GM12865 (cell line): Measurements from ENCODE around the gene BBS10.
A peak's percentile ranks its signal among the peaks of the same experiment; 100 is the strongest.

Experiments used
- DNase-seq: peaks from one replicate; pipeline ENCODE4 v3.0.0; 2010; ENCODE audit warnings: low read depth
- H3K4me3 ChIP-seq: 2 replicates; pipeline ENCODE4 v1.5.1; 2011; ENCODE audit warnings: mild to moderate bottlenecking, low read depth, low read length, control low read depth
- TF ChIP-seq, protein P1 (sequence below): IDR thresholded peaks from 2 replicates; pipeline ENCODE4 v1.5.1; 2011; ENCODE audit warnings: low read length, control low read depth, low read depth, inconsistent platforms; ENCODE audit not compliant: insufficient read depth; ENCODE audit errors: missing control alignments

Gene BBS10

DNA sequence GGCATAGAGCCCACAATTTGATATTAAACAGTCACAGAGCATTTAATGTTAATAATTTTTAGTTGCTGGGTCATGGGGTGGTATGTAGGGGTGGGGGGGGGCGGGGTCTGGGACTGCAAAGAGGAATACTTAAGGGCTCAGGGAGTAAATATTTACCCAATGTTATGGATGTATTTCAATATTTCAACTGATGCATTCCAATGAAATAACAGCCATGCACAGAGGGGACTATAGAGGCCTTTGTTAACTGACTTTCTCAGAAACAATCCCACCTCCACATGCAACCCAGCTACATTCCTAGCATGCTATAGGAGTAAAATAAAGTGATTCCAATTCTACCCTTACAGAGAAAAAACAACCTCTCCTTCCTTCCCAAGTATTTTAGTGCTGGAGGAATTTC lies 7.9 kb upstream of the BBS10 start:
- DNase-seq, result no peak
- H3K4me3 ChIP-seq, result no peak overlapping the region
- TF ChIP-seq, protein P1, sequence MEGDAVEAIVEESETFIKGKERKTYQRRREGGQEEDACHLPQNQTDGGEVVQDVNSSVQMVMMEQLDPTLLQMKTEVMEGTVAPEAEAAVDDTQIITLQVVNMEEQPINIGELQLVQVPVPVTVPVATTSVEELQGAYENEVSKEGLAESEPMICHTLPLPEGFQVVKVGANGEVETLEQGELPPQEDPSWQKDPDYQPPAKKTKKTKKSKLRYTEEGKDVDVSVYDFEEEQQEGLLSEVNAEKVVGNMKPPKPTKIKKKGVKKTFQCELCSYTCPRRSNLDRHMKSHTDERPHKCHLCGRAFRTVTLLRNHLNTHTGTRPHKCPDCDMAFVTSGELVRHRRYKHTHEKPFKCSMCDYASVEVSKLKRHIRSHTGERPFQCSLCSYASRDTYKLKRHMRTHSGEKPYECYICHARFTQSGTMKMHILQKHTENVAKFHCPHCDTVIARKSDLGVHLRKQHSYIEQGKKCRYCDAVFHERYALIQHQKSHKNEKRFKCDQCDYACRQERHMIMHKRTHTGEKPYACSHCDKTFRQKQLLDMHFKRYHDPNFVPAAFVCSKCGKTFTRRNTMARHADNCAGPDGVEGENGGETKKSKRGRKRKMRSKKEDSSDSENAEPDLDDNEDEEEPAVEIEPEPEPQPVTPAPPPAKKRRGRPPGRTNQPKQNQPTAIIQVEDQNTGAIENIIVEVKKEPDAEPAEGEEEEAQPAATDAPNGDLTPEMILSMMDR, result no peak

DNA sequence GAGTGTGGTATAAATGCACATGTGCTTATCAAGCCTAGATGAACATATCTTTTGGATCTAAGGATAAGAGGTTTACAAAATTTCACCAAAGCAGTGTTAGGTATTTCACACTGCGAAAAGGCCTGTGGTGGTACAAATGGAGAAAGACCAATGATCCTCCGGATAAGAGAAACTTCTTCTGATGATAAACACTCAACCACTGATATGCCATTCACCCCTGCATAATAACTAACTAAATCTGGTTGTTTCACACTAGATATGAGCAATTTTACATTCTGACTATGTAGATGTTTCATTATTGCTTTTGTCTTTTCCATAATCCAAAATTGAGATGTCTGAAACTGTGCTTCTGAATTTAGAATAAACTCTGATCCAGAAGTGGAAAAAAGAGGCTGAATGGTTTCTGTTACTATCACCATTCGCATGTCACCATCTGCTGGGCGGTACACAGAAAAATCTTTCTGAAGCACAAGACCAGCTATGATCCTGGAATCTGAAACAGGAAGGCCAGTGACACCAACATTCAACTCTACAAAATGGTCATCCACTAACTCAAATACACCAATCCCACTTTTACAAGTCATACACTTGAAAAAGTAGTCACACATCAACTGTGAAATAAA lies 1.3 kb downstream of the BBS10 start:
- TF ChIP-seq, protein P1, result peak; percentile 24
- DNase-seq, result peak; percentile 66
- peak overlapping the region; percentile 85 for H3K4me3 ChIP-seq

DNA sequence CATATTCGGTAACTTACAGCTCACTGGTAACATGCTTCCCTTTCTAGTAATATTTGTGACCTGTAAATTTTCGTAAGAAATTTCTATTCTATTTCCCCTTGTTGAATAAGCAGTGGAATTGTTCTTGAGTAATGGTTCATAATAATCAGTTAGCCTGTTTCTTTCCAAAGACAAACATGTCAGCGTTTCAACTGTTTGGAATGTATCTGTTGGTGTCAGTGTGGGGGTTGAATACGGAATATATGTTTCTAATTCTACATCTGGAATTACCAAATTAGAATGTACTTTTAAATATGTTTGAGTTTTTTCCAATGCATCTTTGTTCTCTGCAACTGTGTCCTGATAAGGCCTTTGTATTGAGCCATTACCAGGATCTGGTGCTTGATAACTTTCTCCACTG lies 2.0 kb downstream of the BBS10 start:
- DNase-seq, result no peak
- no peak overlapping the region for H3K4me3 ChIP-seq
- TF ChIP-seq, protein P1, result no peak

DNA sequence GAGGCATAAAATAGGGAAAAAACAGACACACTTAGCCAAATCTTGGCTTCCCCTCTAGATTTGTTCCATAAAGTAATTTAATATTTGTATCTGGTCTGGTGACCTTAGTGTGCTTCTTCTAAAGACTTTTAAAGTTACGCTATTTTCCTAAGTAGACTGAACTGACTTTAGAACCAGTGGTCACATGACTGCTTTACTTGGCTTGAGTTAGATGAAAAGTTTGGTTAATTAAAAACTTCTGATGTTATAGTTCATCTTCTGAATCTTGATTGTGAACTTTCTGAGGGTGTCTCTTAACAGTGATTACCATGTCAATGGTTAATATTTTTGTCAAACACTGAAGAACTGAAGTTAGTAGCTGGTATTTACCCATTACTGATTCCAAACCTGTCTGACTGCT lies 2.6 kb downstream of the BBS10 start:
- H3K4me3 ChIP-seq, result no peak overlapping the region
- TF ChIP-seq, protein P1, result no peak
- no peak for DNase-seq

DNA sequence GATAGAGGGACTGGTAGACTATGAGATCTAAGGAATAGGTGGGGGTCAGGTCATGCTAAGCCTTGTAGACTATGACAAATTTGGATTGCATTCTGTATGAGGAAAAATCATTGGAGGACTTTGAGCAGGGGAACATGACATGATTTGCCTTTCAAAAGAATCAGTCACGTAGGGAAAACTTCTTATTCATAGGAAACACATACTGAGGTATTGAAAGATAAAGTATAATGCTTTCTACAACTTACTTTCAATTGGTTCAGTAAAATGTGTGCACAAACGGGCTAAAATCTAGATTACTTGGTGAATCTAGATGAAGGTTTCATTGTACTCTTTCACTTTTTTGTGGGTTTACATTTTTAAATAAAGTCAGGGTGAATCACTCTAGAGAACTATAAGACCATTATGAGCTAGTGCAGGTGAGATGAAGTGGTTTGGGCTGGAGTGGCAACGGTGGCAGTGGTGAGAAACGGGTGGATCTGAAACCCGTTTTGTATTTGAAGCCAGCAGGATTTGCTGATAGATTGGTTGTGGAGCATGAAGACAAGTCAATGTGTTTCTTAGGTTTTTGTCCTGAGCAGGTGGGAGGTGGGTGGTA lies 6.7 kb downstream of the BBS10 start:
- DNase-seq, result no peak
- TF ChIP-seq, protein P1, result no peak
- no peak overlapping the region for H3K4me3 ChIP-seq

DNA sequence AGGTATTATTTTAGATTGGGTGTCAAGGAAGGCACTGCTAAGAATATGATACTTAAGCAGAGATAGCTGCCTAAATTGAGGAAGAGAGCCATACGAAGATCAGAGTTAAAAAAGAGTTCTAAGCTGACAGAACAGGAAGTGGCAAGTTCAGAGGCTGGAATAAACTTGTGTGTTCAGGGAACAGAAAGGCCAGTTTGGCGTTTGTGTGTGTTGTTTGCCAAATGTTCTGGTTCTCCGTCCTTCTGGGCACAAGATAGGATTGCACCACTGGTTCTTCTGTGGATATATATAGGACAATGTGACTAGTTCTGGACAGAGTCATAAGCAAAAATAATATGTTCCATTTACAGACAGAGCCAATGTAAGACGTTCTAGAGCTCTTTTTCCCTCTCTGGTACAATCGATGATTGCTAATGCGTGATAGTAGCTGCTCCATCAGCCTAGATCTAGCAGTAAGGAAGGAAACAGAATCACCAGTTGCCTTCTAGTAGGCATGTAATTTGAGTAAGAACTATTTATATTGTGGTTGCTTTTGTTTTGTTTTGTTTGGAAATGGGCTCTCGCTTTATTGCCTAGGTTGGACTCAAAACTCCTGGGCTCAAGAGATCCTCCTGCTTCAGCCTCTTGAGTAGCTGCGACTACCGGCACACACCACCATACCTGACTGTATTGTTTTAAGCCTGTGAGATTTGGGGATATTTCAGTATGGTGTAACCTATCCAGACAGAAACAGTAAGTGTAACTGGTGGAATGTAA lies 7.4 kb downstream of the BBS10 start:
- TF ChIP-seq, protein P1, result no peak
- H3K4me3 ChIP-seq, result no peak overlapping the region
- DNase-seq, result no peak
